ENCODE measurements around the gene CLIC3. TPM values are rescaled to one million over a fixed set of nuclear protein-coding genes. Genes with fewer than 3 reads are reported as not detected.

CLIC3 gene
- total RNA-seq, 2 donors from 2014 or later, result 1.4 to 8.7 TPM

DNA sequence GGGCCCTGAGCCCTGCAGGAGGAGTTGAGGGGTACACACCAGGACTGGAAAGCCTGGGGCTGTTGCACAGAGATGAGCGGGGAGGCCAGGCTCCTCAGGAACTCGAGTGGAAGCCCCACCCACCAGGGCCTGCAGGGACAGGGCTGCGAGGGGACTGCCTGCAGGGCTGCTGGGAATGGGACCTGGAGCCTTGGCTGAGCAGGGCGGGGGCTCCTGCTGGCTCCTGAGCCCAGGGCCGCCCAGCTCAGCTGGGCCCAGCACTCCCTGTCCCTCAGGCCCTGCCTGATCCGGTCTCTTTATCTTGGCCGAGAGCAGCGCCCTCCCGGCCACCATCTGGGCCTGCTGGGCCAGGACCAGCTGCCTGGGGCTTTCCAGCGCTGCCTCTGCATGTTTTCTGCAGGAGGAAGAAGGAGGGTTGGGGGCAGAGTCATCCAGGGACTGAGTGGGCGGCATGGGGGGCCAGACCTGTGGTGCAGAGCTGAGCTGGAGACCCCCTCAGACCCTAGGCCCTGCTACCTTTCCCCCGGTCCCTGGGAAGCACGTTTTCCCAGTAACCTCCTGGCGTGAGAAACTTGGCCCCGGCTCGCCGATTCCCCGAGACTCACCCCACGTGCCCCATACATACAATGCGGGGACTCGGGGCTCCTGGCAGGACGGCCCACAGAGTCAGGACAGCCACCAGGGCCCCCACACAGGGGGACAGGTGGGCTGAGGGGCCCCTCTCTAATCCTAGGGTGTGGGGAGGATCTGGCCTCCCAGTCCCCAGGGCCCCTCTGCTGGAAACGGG, 34.9 kb downstream of the CLIC3 start:
- H3K27ac ChIP-seq, result peak overlapping the region; percentile 49 to 55
- TF ChIP-seq CTCF (IDR thresholded peaks at IDR 0.05), result no peak
- DNase-seq (ENCODE audit: low spot score) (no peak), ATAC-seq (ENCODE audit: insufficient number of reproducible peaks, low FRiP score, low read depth) (no peak)
- H3K9me3 ChIP-seq, result no peaks in the 10 kb centered on the region
- no peaks in the 10 kb centered on the region for H3K27me3 ChIP-seq (replicated peaks; ENCODE audit: insufficient read depth)
- H3K4me1 ChIP-seq (ENCODE audit: control insufficient read depth in 1 of 2, low read depth in 2 of 2), result peaks cover 6 to 23% of the 10 kb centered on the region in 2 donors
- no peaks in the 10 kb centered on the region for H3K36me3 ChIP-seq
- H3K4me3 ChIP-seq, result peak overlapping the region; percentile 11

DNA sequence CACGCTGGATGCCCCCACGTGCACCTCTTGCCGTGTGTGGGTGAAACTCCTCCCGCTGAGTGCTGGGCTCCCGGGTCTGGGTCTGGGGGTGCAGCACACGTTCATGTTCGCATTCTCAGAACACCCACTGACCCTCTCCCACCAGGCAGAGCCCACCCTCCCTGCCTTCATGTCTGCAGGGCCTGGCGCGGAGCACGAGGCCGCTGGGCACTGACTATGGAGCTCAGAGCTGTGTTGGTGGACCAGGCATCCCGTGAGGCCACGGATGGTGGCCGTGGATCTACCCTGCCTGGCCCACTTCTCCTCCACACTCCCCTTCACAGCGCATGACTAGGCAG, 35.5 kb downstream of the CLIC3 start:
- H3K4me1 ChIP-seq (ENCODE audit: control insufficient read depth in 1 of 2, low read depth in 2 of 2), result peaks cover 6 to 18% of the 10 kb centered on the region in 2 donors
- TF ChIP-seq CTCF (IDR thresholded peaks at IDR 0.05), result no peak
- peak overlapping the region in 1 of 2 donors; percentile 55 for H3K27ac ChIP-seq
- peak overlapping the region; percentile 11 for H3K4me3 ChIP-seq
- H3K27me3 ChIP-seq (replicated peaks; ENCODE audit: insufficient read depth), result no peaks in the 10 kb centered on the region
- ATAC-seq (ENCODE audit: insufficient number of reproducible peaks, low FRiP score, low read depth) (no peak), DNase-seq (ENCODE audit: low spot score) (no peak)
- no peaks in the 10 kb centered on the region for H3K9me3 ChIP-seq
- H3K36me3 ChIP-seq, result no peaks in the 10 kb centered on the region

DNA sequence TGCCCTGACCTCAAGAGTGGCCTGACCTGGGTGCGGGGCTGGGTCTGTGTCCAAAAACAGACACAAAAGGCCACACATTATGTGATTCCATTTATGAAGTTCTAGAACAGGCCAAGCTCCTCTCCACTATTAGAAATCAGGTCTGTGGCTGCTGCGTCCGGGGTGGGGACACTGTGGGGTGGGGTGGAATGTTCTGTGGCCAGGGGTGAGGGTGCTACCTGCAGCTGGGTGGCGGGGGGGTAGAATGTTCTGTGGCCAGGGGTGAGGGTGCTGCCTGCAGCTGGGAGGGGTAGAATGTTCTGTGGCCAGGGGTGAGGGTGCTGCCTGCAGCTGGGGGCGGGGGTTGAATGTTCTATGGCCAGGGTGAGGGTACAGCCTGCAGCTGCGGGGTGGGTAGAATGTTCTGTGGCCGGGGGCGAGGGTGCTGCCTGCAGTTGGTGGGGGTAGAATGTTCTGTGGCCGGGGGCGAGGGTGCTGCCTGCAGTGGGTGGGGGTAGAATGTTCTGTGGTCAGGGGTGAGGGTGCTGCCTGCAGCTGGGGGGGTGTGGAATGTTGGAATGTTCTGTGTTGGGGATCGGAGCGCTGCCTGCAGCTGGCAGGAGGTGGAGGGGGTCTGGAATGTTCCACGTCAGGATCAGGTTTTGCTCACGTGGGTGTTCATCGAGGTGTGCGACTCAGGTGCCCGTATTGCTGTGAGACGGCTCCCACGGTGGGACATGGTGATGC, 36.0 kb downstream of the CLIC3 start:
- Histone ChIP-seq H3K9me3 (no peaks in the 10 kb centered on the region), H3K4me1 (ENCODE audit: control insufficient read depth in 1 of 2, low read depth in 2 of 2) (peaks cover 6 to 16% of the 10 kb centered on the region in 2 donors), H3K4me3 (no peak overlapping the region), H3K36me3 (no peaks in the 10 kb centered on the region), H3K27me3 (replicated peaks; ENCODE audit: insufficient read depth) (no peaks in the 10 kb centered on the region), H3K27ac (no peak overlapping the region)
- DNase-seq (ENCODE audit: low spot score), result no peak
- no peak for TF ChIP-seq CTCF (IDR thresholded peaks at IDR 0.05)
- ATAC-seq (ENCODE audit: insufficient number of reproducible peaks, low FRiP score, low read depth), result no peak

DNA sequence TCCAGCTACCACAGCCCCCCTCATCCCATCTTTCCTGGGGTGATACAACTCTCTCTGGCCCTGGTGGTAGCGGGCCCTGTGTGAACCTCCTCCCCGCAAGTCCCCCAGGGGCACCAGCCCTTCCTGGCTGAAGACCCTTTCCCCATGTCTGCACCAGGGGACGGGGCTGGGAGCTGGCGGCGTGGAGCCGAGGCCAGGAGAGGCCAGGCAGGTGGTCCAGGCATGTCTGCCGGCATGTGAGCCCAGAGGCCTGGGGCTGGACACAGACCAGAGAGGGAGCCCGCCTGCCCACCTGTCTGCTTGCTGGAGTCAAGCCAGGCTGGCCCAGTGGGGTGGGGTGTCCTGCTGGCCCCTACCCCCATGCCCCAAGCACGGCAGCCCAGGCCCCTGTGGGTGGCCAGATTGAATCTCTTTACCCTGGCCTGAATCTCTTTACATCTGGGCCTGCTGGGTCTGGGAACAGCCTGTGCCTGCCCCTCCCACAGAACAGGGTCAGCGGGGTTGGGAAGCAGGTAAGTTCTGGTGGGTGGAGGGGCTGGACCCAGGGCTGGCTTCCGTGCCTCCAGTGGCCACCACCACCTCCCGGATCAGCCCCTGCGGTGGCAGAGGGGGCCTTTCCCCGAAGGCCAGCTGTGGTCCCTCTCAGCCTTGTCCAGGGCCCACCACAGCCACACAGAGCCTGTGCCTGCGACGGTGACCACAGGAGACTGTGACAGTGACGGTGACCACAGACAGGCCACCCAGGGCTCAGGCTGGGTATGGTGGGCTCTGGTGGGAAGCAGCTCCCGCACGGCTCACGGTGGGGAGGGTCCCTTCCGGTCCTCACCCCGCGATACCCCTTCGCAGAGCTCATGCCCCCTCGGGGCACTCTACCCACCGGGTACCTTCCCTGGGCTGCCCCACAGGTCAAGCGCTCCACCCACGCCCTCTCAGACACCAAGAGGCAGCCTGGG, 37.2 kb downstream of the CLIC3 start:
- peaks cover 6 to 16% of the 10 kb centered on the region in 2 donors for H3K4me1 ChIP-seq (ENCODE audit: control insufficient read depth in 1 of 2, low read depth in 2 of 2)
- TF ChIP-seq CTCF (IDR thresholded peaks at IDR 0.05), result no peak
- DNase-seq (ENCODE audit: low spot score) (no peak), ATAC-seq (ENCODE audit: insufficient number of reproducible peaks, low FRiP score, low read depth) (no peak)
- H3K27ac ChIP-seq, result no peak overlapping the region
- H3K36me3 ChIP-seq, result no peaks in the 10 kb centered on the region
- H3K9me3 ChIP-seq, result no peaks in the 10 kb centered on the region
- H3K27me3 ChIP-seq (replicated peaks; ENCODE audit: insufficient read depth), result no peaks in the 10 kb centered on the region
- no peak overlapping the region for H3K4me3 ChIP-seq
